GM12878 (cell line): Measurements from ENCODE around the gene LRRC45. TPM values are rescaled to one million over a fixed set of nuclear protein-coding genes. Genes with fewer than 3 reads are reported as not detected.

Source experiments
- ATAC-seq: fragments of 200-7000 bp; cut with Tn5 transposase; 3 replicates; pipeline ENCODE4 v1.9.1; 2020; ENCODE audit warnings: mild to moderate bottlenecking, moderate library complexity
- BruUV-seq: library from RNA; stranded (reverse); fragments of 400-500 nt; replicated peaks from 2 replicates; lab custom pipeline; 2021; lab: Mats Ljungman, UMichigan
- CTCF ChIA-PET: fragments of 300-600 bp; sonication (Branson Sonifier 250); formaldehyde crosslinking; extraction: SDS; loops from one replicate; lab custom pipeline; 2021; ENCODE audit warnings: inconsistent platforms; lab: Yijun Ruan, JAX
- POLR2A ChIA-PET: fragments of 350-600 bp; formaldehyde crosslinking; extraction: SDS; loops from one replicate; lab custom pipeline; 2021; ENCODE audit warnings: inconsistent platforms; lab: Charles Lee
- RAD21 ChIA-PET: fragments of 300-600 bp; sonication (Branson Sonifier 250); formaldehyde crosslinking; loops from one replicate; lab custom pipeline; 2023; ENCODE audit warnings: antibody characterized with exemption; ENCODE audit not compliant: unreplicated experiment; lab: Charles Lee
- SMC1A ChIA-PET: fragments of 300-600 bp; sonication (Branson Sonifier 250); formaldehyde crosslinking; loops from one replicate; lab custom pipeline; 2023; ENCODE audit not compliant: unreplicated experiment, uncharacterized antibody; lab: Charles Lee
- DNase-seq: peaks from one replicate; pipeline ENCODE4 v3.0.0-alpha.2; 2011; ENCODE audit warnings: low read depth, low spot score
- FAIRE-seq: peaks from 3 replicates; lab custom pipeline; 2011; peaks lifted over from hg19 to GRCh38; lab: Jason Lieb, UNC
- H2AFZ ChIP-seq: 2 replicates; pipeline ENCODE4 v1.6.0; 2011; ENCODE audit warnings: low read depth, low read length, control low read depth; ENCODE audit not compliant: control insufficient read depth
- H3K27ac ChIP-seq: 2 replicates; pipeline ENCODE4 v1.5.1; 2011; ENCODE audit warnings: control low read depth; ENCODE audit not compliant: control insufficient read depth, insufficient read depth
- H3K27me3 ChIP-seq, 2 experiments: replicated peaks in 1 of 2; 2 replicates each; pipeline versions ENCODE4 v1.6.0 to v1.6.1; 2011; ENCODE audit warnings: low read length in 1 of 2; ENCODE audit not compliant: control insufficient read depth in 2 of 2, insufficient read depth in 2 of 2
- H3K36me3 ChIP-seq, 2 experiments: 2 replicates each; pipeline ENCODE4 v1.5.1; 2011; ENCODE audit warnings: low read length in 1 of 2; ENCODE audit not compliant: control insufficient read depth in 2 of 2, insufficient read depth in 2 of 2
- H3K4me1 ChIP-seq: 2 replicates; pipeline ENCODE4 v1.6.1; 2011; ENCODE audit warnings: mild to moderate bottlenecking, low read length, moderate library complexity, mixed read lengths; ENCODE audit not compliant: control insufficient read depth, insufficient read depth
- H3K4me2 ChIP-seq: 2 replicates; pipeline ENCODE4 v1.6.0; 2011; ENCODE audit warnings: control low read depth; ENCODE audit not compliant: control insufficient read depth, insufficient read depth
- H3K4me3 ChIP-seq: fragments of 200-600 bp; sonication (generic); 2 replicates; pipeline ENCODE4 v1.5.1; 2016
- H3K79me2 ChIP-seq: 2 replicates; pipeline ENCODE4 v1.6.0; 2011; ENCODE audit warnings: low read length; ENCODE audit not compliant: control insufficient read depth, insufficient read depth
- H3K9ac ChIP-seq: 2 replicates; pipeline ENCODE4 v1.8.0; 2011; ENCODE audit warnings: low read length, control low read depth, mixed read lengths; ENCODE audit not compliant: control insufficient read depth, insufficient read depth
- H3K9me3 ChIP-seq: replicated peaks from 3 replicates; pipeline ENCODE4 v1.5.1; 2011; ENCODE audit warnings: mild to moderate bottlenecking, low read length; ENCODE audit not compliant: control insufficient read depth, insufficient read depth
- H4K20me1 ChIP-seq: 2 replicates; pipeline ENCODE4 v1.6.0; 2011; ENCODE audit not compliant: control insufficient read depth, insufficient read depth
- GATAD2B ChIP-seq: fragments of 450-650 bp; conservative IDR thresholded peaks from 2 replicates; pipeline ENCODE4 v1.6.1; 2017; ENCODE audit warnings: low read depth, mild to moderate bottlenecking, moderate library complexity
- MAX ChIP-seq: IDR thresholded peaks from 2 replicates; pipeline ENCODE4 v1.6.1; 2012; ENCODE audit warnings: low read depth, low read length, improper control_type of control experiment
- NR2C1 ChIP-seq: fragments of 450-650 bp; IDR thresholded peaks from 2 replicates; pipeline ENCODE4 v1.6.1; 2017; ENCODE audit warnings: antibody characterized with exemption, mild to moderate bottlenecking, moderate library complexity
- RAD51 ChIP-seq: fragments of 450-650 bp; IDR thresholded peaks from 2 replicates; pipeline ENCODE4 v1.6.1; 2016; ENCODE audit warnings: moderate library complexity, mild to moderate bottlenecking, inconsistent platforms
- ZBTB33 ChIP-seq: fragments of 450-650 bp; IDR thresholded peaks from 2 replicates; pipeline ENCODE4 v1.6.1; 2017; ENCODE audit warnings: mild to moderate bottlenecking
- WGBS: methylation state at CpG from one replicate; pipeline ENCODE4 v1.1.6; 2016; ENCODE audit warnings: low lambda C conversion rate; ENCODE audit not compliant: insufficient replicate concordance, insufficient coverage; ENCODE audit errors: missing lambda C conversion rate; 5-methylcytosine and 5-hydroxymethylcytosine counted together
- in situ Hi-C: fragments of 300-500 bp; cut with MboI; formaldehyde crosslinking; loops from 9 replicates; pipeline ENCODE4 v1.14.3; 2018; ENCODE audit warnings: mixed read lengths
- intact Hi-C: fragments of 100-400 bp; cut with micrococcal nuclease; formaldehyde crosslinking; loops from one replicate; pipeline ENCODE4 v1.14.2; 2022; ENCODE audit not compliant: unreplicated experiment
- polyA plus RNA-seq, 11 experiments: library from polyadenylated mRNA; depleted of rRNA in 4 of 11; unstranded in 6 of 11; stranded (reverse) in 5 of 11; fragments of >200 nt; fragmentation: Nextera tagmentation in 4 of 11; fragmentation: Illumina TruSeq in 1 of 11; extraction: Ambion mirVana in 4 of 11; extraction: Trizol in 1 of 11; gene quantifications; 1 replicate in 1 of 11; 2 replicates in 10 of 11; pipeline versions ENCODE4 v1.2.1 to v1.2.3, GENCODE V29; 2011 to 2016; ENCODE audit warnings: inconsistent platforms in 2 of 11, missing spikeins in 2 of 11, low read depth in 1 of 11
- total RNA-seq, 4 experiments: library from RNA; depleted of rRNA in 3 of 4; stranded (reverse); fragments of >200 nt in 3 of 4; fragmentation: Illumina TruSeq in 1 of 4; extraction: Trizol in 1 of 4; gene quantifications; 2 replicates each; pipeline versions ENCODE4 v1.2.1 to v1.2.3, GENCODE V29; 2013 to 2021

LRRC45 gene
- total and polyA plus RNA-seq, 10 of the 15 experiments (the other 5 are each of a cell fraction or from before 2014, with no cell fraction given): 0.03 to 27.7 (median 10.4) TPM

GRCh38 chr17:82060614-82061013 is 37.5 kb downstream of the LRRC45 start:
- POLR2A ChIA-PET: no interaction called here
- SMC1A ChIA-PET: no interaction called here
- in situ Hi-C loops: no loop called here
- peaks cover 3 to 31% of the 10 kb centered on the region in 2 experiments for H3K36me3 ChIP-seq
- intact Hi-C loops: no loop called here
- no peak for ATAC-seq
- FAIRE-seq: no peak
- H3K4me1 ChIP-seq: peaks cover 8% of the 10 kb centered on the region
- no peaks in the 10 kb centered on the region for H3K9me3 ChIP-seq
- CTCF ChIA-PET: interaction anchor here (1.1 kb wide), 1 partner anchor 23 kb away, joined by 3 read pairs; the partner anchor contains the start of gene DCXR
- no peak for DNase-seq
- no peak for TF ChIP-seq ZBTB33
- no peak for TF ChIP-seq NR2C1
- TF ChIP-seq RAD51: no peak
- no peak for TF ChIP-seq GATAD2B
- TF ChIP-seq MAX: no peak
- TF ChIP-seq, all 136 proteins: peak for 0
- BruUV-seq: no TSS peak
- Histone ChIP-seq H3K79me2 (peaks cover 14% of the 10 kb centered on the region), H3K27ac (no peak overlapping the region), H4K20me1 (no peaks in the 10 kb centered on the region), H3K4me2 (no peak overlapping the region), H3K4me3 (no peak overlapping the region), H3K27me3 (no peaks in the 10 kb centered on the region), H2AFZ (no peak overlapping the region), H3K9ac (no peak overlapping the region)
- RAD21 ChIA-PET: no interaction called here
- 90% methylated on average over 12 of the region's 14 CpGs for WGBS
